GM19328 (cell line): ENCODE data around the gene MRPL23.

Experiments used
- ATAC-seq: cut with Tn5 transposase; IDR thresholded peaks from one replicate; pipeline ENCODE4 v1.9.1; 2021; ENCODE audit warnings: mild to moderate bottlenecking, moderate library complexity; ENCODE audit not compliant: unreplicated experiment

Gene MRPL23

DNA sequence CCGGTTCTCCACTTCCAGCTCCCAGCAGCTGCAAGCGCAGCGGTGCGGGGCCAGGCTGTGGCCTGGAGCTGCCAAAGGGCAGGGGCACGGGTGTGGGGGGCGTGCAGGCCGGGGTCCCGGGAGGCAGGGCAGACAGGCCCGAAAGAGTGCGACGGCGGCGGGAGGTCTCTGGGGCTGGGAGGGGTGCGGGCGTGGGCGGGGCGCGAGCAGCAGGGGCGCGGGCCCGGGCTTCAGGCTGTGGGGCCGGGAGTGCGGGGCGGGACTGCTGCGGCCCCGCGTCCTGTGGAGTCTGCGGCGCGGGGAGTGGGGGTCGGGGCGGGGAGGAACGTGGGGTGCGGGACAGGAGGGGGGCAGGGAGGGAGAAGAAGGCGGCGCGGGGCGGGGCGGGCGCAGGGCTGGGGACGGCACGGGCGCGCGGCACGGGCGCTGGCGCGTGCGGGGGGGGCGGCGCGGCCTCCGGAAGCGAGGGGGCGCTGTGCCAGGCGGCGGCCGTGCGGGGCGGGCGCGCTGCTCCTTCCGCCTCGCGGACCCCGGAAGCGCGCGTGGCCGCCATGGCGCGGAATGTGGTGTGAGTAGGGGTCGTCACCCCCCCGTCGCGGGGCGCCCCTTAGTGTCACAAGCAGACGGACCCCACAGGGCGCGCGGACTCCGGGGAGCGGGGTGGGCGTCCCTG, at the start of gene MRPL23:
MRPL23 (plus strand) TSS at position 521 of the 673 bp plus-strand sequence; CDS start at position 552, 31 bp downstream.
- no peak for ATAC-seq

DNA sequence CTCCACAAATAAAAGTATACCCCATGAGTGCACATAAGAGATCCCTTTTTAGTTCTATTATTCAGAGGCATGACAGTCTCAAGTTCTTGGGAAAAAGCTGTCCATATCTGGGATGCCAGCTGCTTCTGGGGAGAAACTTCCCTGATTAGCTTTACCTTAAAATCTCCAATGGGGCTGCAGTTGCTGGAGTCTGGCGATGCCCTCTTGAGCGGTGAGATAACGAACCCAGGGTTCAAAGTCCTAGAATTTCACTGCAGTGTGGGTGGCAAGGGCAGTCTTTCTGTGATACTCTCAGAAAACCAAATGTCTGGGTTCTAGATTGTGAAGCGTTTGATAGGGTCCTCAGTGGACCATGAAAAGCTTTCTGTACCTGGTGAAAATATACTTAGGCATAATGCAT, 48.0 kb upstream of the MRPL23 start:
- no peak for ATAC-seq

DNA sequence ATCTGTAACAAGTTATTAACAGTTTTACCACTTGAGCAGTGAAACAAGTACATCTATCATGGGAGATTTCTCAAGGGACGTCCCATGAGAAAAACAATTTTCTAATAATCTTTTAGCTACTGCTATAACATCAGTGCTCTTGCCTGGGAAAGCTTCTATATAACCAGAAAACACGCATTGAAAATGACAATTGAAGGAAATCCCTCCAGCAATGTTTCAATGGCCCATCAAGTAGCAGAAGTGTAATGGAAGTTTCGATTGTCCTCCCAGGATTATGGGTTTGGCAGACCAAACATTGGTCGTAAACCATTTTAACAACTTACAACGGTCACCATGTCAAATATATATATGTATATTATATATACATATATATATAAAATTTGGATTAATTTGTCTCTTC, 47.4 kb upstream of the MRPL23 start:
- no peak for ATAC-seq

- no peak for ATAC-seq
Measured at GRCh38 chr11:1906181-1906580, 41.0 kb upstream of the MRPL23 start.

DNA sequence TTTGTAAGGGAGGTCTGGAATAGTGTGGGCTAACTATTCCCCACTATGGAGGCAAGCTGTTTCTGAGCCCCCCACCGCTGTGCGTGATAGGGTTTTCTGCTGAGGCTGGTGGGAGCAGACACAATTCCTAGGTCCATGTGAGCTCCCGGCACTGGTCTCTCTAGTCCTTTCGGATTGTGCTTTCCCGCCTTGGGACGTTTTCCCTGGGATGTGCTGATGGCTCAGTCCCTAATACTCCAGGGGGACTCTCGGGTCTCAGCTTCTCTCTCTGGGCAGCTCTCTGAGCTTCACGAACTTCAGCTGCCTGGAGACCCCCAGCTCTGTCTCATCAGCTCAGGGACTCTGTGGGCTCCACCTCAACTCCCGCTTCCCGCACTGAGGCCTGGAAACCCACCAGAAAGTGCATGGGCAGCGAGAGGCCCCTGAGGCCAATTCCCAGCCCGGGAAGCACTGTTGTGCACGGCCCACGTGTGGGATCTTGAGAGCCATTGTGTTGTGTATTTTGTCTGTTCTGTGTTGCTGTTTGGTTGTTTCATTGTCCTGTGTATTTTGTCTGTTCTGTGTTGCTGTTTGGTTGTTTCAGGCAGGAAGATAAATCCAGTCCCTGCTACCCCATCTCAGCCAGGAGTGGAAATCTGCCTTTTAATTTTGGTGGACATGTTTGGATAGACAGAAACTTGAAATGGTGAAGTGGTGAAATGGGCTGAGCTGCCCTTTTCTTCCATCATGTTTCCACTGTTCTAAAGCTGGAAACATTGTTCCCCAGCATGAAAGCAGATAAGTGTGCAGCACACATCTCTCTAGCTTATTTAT, 40.3 kb upstream of the MRPL23 start:
- no peak for ATAC-seq

GRCh38 chr11:1908618-1909017, 38.5 kb upstream of the MRPL23 start:
- ATAC-seq, result no peak

DNA sequence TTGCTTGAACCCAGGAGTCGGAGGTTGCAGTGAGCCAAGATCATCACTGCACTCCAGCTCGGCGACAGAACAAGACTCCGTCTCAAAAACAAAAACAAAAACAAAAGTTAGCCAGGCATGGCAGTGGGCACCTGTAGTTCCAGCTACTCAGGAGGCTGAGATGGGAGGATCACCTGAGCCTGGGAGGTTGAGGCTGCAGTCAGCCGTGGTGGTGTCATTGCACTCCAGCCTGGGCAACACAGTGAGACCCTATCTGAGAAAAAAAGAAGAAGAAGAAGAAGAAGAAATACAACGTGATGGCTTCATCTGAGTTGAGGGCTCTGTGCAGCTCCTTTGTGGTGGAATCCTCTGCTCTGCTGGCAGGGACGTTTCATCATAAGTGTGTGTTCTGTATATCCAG, 37.6 kb upstream of the MRPL23 start:
- ATAC-seq, result no peak

DNA sequence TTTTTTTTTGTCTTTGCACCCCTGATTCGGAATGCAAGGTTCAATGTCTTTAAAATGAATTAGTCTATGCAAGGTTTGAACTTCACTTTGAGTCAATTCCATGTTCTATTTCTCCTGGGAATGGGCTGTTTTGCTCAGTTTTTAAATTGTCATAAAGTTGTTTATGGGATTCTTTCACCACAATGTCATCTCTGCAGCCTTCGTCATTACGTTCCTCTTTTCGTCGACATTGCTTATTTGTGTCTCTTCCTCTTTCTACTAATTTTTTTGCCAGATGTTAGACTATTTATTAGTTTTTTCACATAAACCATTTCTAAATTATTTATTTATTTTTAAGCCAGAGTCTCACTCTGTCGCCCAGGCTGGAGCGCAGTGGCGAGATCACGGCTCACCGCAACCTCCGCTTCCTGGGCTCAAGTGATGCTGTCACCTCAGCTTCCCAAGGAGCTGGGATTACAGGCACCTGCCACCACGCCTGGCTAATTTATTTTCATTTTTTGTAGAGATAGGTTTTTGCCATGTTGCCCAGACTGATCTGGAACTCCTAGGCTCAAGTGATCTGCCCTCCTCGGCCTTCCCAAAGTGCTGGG, 34.7 kb upstream of the MRPL23 start:
- no peak for ATAC-seq

DNA sequence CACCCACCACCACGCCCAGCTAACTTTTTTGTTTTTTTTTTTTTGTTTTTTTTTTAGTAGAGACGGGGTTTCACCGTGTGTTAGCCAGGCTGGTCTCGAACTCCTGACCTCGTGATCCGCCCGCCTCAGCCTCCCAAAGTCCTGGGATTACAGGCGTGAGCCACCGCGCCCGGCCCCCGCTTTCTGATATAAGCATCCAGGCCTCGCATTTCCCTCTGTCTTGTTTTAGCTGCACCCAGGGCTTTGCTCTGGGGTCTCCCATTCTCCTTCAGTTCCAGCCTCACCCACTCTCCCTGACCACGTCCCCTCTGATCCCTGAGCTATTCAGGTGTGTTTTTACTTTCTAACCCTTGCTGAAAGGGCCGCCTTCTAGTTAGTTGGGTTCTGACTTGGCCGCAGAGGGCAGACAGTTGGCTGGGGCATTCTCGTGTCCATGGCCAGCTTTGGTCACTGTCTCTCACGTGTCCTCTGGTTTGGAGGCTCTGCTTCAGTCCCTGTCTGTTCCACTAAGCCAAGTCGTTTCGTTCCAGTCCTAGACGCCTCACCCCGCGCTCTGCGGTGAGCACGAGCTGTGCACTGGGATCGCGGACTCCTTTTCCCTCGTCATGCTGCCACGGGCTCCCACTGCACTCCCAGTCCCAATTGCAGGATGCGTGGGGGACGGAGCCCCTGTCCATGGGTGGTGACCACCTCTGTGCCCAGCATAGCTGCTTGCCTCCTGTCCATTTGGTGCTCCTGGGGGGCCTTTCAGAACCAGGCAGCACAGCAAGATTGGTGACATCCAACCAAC, 33.7 kb upstream of the MRPL23 start:
- no peak for ATAC-seq

GRCh38 chr11:1915795-1916131, 31.4 kb upstream of the MRPL23 start:
- no peak for ATAC-seq

GRCh38 chr11:1916132-1916985, 30.8 kb upstream of the MRPL23 start:
- ATAC-seq, result no peak

DNA sequence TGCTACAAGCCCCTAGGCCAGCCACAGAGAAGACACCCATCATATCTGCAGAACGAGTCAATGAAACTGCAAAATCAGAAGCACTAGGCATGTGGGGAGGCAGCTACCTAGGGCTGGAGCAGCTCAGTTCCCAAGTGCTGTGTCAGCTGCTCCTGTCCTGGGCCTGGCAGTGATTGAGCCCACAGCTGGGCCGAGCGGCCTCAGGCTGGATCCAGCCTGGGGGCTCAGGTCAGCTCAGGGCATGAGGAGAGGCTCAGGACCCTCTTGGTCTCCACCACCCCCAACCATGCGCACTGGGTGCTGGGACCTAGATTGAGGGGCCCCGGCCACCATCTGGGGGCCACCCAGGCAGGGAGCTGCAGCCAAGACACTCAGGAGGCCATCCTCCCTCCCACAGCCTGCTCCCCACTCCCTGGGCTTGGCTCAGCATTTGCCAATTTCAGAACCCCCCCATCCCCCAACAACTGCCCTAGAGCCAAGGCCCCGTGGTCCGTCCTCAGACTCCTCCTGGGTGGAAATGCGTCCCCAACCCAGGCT, 30.1 kb upstream of the MRPL23 start:
- ATAC-seq, result no peak

GRCh38 chr11:1917523-1918435, 29.4 kb upstream of the MRPL23 start:
- no peak for ATAC-seq

DNA sequence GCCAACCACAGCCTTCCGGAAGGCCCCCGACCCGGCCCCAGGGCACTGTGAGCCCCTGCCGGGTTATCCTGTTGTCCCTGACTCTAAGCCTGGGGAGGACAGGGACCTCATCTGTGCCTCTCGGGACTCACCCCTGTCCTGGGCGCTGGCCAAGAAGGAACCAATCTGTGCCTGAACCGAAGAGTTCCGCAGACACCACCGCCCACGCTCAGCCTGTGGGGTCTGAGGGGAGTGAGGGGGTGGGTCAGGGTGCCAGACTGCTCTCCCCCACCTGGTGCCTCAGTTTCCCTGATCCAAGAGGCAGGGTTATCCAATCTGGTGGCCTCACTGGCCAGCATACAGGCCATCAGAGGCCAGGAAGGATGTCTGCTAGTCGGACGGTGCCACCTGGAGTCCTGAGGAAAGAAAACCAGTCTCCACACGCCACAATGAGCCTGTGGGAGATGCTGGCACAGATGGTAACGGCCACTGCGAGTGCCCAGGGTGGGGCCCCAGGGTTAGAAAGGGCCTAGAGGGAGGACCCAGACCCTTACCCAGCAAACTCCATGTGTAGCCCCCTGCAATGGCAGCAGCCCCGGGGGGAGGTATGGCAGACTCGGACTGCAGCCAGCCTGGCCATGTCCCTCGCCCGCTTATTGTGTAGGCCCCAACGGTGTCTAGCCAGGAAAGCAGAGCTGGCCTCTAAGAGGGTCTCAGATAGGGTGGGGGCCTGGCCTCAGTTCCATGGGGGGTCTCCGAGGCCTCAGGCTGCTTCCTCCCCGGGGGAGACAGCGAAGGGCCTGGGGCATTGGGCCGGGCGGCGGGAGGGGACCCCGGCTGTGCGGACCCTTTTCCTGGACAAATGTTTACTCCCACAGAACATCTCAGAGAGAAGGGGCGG, 28.5 kb upstream of the MRPL23 start:
- no peak for ATAC-seq

- no peak for ATAC-seq
Measured at GRCh38 chr11:1919391-1920127, 27.6 kb upstream of the MRPL23 start, which contains the start of gene TNNT3. TSS of gene TNNT3 (plus strand) at chr11:1919703. CDS start at chr11:1922875, 3,172 bp downstream.

GRCh38 chr11:1920128-1920908, 26.8 kb upstream of the MRPL23 start:
- no peak for ATAC-seq
